Erythroblast (primary cell): ENCODE measurements around the gene MTREX.

Experiments
- DNase-seq, 2 experiments: peaks; one replicate each; lab custom pipeline; 2025; lab: John Stamatoyannopoulos, UW
- GATA1 ChIP-seq: IDR thresholded peaks from 2 replicates; pipeline ENCODE4 v1.6.1; 2011; ENCODE audit warnings: low read depth, mild to moderate bottlenecking, control low read depth, low read length, moderate library complexity
- POLR2A ChIP-seq: IDR thresholded peaks from 2 replicates; pipeline ENCODE4 v1.6.1; 2011; ENCODE audit warnings: mild to moderate bottlenecking, low read length

Gene MTREX

DNA sequence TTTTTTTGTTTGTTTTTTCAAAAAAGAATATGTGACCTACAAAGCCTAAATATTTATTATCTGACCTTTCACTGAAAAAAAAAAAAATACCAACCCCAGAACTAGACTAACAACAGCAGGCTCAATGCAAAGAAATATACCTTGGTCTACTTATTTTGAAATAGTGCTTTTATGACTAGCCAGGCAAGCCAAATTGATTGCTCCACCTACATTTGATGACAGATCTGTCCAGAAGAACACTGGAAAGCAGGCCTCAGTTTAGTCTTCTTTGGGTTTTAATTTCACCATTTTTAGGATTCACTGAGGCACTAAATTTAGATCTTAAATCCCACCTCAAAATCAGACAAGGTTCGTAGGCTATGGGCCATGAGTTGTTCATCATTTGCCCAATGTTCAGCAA, 129.7 kb downstream of the MTREX start:
- no peak for DNase-seq
- TF ChIP-seq GATA1 (no peak), POLR2A (no peak)

DNA sequence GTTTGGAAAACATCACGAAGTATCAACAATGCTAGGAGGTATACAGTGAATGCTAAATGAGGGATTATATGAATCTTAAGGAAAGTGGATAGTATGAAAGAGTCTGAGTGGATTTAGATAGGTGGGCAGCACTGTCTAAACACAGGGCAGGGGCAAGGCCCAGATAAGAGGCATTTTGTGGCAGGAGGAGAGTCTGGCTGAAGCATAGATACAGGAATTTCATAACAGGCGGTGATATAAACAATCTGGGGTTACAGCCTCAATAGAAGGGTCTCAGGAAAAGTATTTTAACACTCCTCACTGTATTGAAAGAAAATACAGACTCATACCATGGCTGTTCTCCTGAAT, 130.0 kb downstream of the MTREX start:
- no peak for DNase-seq
- TF ChIP-seq GATA1 = no peak
- no peak for TF ChIP-seq POLR2A

DNA sequence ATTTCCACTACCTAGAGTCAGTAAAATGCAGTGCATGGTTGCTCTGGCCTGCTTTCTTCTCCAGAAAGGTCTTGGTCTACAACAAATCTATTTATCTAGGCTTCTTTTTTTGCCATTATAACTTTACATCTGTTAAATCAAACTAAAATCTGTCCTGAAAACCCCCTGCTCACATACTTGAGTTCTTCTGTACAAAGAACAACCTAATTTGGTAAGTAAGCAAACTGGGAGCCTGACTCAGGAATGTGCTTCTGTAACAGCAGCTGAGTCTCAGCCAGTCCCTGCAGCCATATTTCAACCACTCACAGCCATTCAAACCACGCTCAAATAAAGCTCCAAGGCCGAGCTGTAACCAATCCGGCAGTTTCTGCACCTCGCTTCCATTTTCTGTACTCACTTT, 131.2 kb downstream of the MTREX start:
- TF ChIP-seq GATA1 (no peak), POLR2A (no peak)
- DNase-seq = no peak

DNA sequence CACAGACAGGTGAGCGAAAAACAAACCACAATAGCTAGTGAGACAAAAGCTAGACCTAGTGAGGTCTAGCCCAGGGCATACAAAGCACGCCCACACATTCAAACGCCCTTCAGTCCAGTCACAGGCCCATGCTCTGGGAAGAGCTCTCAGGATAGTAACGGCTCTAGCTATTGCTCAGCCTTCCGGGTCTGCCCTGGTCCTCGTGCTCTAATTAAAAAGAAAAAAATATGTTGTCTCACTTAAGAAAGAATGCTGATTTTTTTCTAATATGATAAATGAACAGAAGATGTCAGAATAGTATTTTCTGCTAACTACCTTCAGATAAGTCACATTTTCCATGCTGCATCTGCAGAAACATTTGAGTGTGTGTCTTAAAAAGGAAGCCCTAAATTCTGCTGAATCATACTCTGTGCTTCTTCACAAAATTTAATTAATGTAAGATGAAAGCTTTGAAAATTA, 132.4 kb downstream of the MTREX start:
- DNase-seq = no peak
- TF ChIP-seq GATA1 (no peak), POLR2A (no peak)

DNA sequence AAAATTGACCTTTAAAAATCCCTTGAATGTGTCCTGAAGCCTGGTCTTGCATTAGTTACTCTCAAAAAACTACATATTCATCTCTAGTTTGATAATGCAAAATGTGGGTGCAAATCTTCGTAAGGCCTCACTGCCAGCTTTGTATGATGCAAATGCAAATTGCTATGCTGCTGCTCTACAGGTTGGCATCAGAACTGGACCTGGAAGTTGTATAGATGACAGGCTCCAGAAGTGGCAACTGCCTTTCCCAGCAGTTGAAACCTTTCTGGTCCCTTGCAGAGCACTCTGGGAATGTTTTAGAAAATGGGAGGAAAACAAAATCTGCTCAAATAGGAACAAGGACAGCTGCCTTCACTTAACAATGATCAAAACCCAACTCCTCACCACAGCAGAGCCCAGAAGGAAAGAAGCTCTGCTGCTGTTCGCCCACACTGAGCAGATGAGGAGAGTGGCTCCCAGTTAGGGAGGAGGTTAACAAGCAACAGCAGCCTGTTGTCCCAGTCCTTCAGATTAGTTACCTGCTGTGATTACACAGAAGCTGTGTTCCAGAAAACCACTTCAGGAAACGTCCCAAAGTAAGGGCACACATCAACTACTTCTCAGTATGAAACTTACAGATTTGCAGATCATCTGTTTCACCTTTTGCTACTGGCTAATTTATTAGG, 133.4 kb downstream of the MTREX start:
- no peak for DNase-seq
- TF ChIP-seq GATA1 = no peak
- TF ChIP-seq POLR2A = no peak

DNA sequence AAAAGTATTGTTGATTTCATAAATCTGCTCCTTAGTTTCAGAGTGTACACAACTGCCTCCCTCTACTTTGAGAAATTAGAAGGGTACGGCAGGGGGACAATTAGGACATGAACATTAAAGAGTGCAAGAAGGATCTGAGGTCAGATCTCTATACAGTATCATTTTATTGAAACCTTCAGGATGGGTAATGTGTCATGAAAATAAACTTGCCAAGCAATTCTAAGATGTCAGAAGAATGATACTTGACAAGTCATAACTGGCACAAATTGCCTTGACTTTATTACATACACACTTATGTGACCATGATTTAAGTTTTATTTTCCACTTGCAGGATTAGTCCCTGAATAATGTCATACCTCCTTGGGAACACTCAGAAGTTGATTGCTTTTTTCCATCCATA, 134.2 kb downstream of the MTREX start:
- DNase-seq = no peak
- TF ChIP-seq POLR2A = no peak
- no peak for TF ChIP-seq GATA1

DNA sequence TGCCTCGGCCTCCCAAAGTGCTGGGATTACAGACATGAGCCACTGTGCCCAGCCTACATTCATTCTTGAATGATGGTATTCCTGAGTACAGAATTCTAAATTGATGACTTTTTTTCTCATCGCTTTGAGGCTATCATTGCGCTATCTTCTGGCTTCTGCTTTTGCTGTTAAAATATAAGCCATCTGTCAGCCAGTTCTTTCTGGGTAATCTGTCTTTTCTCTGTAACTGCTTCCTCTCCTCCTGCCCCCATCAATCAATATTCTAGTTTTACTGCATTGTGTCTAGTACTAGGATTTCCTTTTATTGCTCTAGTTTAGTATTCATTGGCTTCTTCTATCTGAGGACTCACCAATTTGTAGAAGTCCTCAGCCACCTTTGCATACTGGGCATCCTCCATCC, 138.0 kb downstream of the MTREX start:
- no peak for DNase-seq
- TF ChIP-seq GATA1 = no peak
- TF ChIP-seq POLR2A = no peak

DNA sequence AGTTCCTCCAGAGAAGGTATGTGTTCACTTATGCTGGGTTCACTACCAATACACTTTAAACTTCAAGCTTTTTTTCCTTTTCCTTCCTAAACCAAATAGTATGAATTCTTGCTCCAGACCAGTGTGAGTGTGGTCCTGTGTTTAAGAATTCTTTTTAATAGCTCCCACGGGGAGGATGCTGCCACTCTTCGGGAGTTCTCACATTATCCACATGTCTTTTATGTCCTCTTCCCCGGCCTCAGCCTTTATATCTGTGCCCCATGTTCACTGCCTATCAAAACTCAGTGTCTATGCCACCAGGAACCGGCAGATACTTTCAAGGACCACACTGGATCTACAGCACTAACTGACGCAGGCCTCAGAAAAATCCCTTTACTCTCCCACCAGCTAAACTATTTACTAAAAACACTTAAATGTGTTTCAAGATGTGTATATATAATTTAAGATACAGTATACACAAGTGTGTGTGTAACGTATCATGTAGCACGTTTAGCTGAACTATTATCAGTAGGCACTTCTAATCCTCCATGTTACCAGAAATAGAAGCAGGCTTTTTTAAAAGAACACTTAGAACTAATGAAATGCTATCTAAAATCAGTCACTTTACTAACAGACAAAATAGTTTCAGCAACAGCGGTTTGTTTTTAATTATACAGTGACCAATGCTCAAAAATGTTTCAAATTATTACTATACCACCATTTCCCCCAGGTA, 139.0 kb downstream of the MTREX start:
- TF ChIP-seq GATA1 (no peak), POLR2A (no peak)
- DNase-seq = no peak

DNA sequence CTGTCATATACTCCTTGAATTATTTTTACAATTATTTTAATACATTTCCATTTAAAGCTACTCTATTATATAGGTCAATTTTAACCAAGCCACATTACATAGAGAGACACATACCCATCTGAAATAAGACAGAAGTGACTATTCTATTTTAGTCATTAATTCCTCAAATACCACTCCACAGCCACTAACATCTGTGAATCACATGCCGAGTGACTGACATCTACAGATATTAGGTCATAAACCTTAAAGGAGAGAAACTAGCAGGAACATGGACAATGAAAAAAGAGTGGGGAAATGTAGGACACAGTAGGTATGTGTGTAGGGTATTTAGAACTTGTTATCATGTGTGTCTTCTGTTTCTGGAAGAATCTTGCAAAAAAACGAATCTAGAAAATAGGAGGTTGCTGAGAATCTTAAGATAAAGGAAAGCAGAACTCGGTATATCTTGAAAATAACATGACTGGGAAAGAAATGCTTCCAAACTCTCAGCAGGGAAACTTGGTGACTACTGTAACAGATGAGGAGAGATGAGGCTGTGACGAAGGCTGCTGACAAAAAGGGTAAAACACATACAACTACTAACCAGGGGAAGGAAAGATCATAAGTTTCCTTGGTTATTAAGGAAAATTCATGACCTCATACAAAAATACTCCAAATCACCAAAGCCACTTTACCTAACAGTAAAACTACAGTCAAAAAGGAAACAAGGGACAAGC, 142.4 kb downstream of the MTREX start:
- no peak for TF ChIP-seq GATA1
- TF ChIP-seq POLR2A = no peak
- no peak for DNase-seq

DNA sequence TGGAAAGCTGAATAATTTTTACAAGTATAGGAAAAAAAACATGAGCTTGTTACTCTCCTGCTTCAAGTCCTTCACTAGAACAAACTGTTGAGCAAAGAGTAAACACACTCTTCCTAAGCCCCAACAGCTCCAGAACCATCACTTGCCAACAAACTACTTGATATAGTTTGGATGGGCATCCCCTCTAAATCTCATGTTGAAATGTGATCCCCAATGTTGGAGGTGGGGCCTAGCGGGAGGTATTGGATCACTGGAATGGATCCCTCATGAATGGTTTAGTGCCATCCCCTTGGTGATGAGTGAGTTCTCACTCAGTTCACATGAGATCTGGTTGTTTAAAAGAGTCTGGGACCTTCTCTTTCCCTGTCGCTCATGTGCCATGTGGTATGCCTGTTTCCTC, 144.2 kb downstream of the MTREX start:
- DNase-seq = no peak
- TF ChIP-seq GATA1 = no peak
- no peak for TF ChIP-seq POLR2A

DNA sequence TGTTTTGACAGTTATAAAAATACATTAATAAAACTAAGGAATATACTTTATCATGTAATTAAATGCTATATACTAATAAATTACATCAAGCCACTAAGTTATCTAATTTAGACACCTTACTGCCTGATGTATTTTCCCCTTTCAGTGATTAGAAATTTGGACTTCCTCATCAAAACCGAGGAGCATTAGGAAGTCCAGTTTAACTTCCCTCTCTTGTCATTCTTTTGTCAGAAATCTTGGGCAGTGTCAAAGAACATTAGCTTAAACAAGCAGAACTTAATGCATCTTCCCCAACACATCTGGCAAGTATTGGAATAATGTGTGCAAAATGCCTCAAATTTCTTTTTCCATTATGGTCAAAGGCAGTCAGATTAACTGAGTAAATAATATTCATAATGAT, 145.4 kb downstream of the MTREX start:
- no peak for TF ChIP-seq GATA1
- TF ChIP-seq POLR2A = no peak
- no peak for DNase-seq

DNA sequence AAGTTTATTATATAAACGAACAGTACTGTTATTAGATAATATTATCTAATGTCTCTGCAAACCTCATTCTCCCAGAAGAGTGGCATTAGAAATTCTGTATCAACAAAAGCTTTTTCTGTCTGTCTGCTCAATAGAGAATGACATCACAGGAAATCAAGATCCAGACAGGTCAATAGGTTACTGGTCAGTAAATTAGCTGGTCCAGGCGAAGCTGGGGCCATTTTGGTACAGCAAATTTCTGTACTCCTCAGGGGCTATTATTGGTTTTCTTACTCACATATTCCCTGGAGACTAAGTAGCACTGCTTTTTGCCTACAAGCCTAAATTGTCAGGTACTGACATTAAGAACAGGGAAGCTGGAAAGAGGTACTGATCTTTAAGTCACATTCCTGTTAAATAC, 146.5 kb downstream of the MTREX start:
- TF ChIP-seq GATA1 = no peak
- no peak for TF ChIP-seq POLR2A
- DNase-seq = no peak

DNA sequence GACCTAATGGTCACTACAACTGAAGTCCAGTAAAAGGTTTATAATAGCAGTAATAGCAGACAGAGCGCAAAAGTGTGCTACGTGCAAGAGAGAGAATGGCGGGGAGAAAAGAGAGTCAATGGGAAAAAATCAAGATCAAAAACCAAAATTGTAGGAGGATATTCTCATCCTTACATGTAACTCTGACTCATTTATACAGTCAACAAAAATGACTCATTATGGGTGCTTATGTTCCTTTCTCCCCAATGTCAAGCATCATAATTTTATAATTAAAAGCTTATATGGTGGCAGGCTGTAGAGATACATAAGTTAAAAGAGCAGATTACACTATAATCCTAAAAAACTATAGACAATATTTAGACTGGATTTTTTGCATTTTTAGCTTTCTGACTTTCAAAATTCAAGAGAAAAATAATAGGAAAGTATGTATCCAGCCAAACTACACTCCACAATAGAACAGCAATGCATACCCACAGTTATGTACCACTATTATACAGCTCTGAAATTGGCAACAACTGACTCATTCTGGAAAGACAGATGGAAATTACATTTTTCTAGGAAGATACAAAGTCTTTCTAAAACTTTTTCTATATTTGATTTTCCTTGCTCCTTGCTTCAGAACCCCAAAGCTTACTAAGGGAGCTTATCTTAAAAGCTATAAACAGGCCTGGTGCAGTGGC, 148.6 kb downstream of the MTREX start:
- DNase-seq = no peak

DNA sequence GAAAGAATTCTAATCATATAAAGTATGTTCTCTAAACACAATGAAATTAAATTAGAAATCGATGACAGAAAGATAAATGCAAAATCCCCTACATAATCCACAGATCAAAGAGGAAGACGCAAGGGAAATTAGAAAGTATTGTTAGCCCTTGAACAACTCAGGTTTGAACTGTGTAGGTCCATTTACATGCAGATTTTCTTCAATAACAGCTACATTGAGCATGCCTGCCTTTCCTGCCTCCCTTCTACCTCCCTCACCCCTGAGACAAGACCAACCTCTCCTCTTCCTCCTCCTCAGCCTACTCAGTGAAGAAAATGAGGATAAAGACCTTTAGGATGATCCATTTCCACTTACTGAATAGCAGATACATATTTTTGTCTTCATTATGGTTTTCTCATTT, 151.8 kb downstream of the MTREX start:
- no peak for DNase-seq
- TF ChIP-seq POLR2A = no peak
- TF ChIP-seq GATA1 = no peak

More for the DNA sequence above, 148.6 kb downstream of the MTREX start:
- TF ChIP-seq POLR2A (no peak), GATA1 (no peak)
